Endothelial cell of umbilical vein (primary cell): Measurements from ENCODE around the gene MEI4.

ENCODE experiments used
- CTCF ChIP-seq, 2 donors: IDR thresholded peaks; 1 replicate in 1 of 2; 2 replicates in 1 of 2; pipeline ENCODE4 v1.5.1; 2011; ENCODE audit warnings: low read length in 2 of 2, mild to moderate bottlenecking in 2 of 2, moderate library complexity in 2 of 2, control low read depth in 1 of 2, inconsistent platforms in 1 of 2, low read depth in 1 of 2; ENCODE audit not compliant: insufficient read depth in 1 of 2; ENCODE audit errors: extremely low read depth in 1 of 2
- EZH2 ChIP-seq: IDR thresholded peaks from 2 replicates; pipeline ENCODE4 v1.6.1; 2012; ENCODE audit warnings: borderline replicate concordance, low read depth, mild to moderate bottlenecking, moderate library complexity, low read length, inconsistent platforms; ENCODE audit not compliant: severe bottlenecking

- TF ChIP-seq CTCF (IDR thresholded peaks at IDR 0.05; ENCODE audit: extremely low read depth in 1 of 2, insufficient read depth in 1 of 2, low read depth in 1 of 2, low read length in 2 of 2) (no peak), EZH2 (no peak)
These were observed 160.3 kb downstream of the MEI4 start for GRCh38 chr6:77813090-77813489.
